Limb (tissue), 2 donors: ENCODE measurements around the gene MAZ.
A peak's percentile ranks its signal among the peaks of the same experiment; 100 is the strongest.

Experiments used
- DNase-seq, 2 donors: peaks; one replicate each; pipeline ENCODE4 v3.0.0-alpha.2; 2016; ENCODE audit errors: extremely low spot score in 2 of 2

MAZ gene

DNA sequence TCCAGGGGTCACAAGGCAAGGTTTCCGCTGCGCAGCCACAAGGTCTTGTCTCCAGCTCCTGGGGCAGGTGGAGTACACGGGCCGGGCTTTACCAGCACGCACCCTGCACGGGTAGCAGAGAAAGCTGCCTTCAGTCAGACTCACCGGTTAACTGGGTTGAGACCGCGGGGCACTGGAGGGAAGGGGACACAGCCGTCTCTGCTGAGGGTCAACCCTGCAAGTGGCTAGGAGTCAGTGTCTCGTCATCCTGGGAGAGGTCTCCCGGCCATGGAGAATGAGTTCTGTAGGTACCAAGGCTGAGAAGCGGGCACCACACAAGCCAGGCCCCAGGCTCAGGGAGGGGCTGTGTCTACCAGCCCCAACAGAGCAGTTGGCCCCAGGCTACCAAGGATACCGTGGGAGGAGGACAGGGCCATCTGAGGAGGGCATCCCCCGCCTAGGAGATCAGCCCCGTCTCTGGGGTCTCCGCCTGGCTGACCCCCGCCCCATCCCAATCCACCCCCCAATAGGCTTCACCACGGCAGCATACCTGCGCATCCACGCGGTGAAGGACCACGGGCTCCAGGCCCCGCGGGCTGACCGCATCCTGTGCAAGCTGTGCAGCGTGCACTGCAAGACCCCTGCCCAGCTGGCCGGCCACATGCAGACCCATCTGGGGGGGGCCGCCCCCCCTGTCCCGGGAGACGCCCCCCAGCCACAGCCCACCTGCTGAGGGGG, 2.9 kb downstream of the MAZ start:
- DNase-seq: no peak

DNA sequence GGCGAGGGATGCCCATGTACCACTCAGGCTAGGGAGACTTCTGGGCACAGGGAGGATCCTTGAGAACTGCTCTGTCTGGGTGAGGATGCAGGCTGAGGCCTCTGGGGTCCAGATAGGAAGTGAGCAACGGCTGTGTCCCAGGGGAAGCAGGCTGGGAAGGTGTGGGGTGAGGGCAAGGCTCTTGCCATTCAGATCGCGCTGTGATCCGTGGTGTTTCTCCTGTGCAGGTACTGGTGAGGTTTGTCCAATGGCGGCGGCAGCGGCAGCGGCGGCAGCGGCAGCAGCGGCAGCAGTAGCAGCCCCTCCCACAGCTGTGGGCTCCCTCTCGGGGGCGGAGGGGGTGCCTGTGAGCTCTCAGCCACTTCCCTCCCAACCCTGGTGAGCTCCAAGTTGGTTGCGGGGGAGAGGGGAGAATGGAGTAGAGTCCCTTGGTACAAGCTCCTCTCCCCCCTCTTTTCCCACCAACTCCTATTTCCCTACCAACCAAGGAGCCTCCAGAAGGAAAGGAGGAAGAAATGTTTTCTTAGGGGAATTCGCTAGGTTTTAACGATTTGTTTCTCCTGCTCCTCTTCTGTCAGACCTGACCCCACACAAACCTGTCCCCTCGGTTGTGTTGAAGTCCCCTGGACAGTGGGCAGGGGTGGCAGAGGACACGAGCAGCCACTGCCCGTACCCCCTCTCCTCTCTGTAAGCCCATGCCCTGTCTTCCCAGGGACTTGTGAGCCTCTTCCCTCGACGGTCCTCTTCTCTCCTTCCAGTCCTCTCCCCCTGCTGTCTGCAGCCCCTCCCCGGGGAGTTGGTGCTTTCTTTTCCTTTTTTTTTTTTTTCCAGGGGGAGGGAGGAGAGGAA, 3.7 kb downstream of the MAZ start:
- peak in 1 of 2 donors; percentile 51 for DNase-seq

DNA sequence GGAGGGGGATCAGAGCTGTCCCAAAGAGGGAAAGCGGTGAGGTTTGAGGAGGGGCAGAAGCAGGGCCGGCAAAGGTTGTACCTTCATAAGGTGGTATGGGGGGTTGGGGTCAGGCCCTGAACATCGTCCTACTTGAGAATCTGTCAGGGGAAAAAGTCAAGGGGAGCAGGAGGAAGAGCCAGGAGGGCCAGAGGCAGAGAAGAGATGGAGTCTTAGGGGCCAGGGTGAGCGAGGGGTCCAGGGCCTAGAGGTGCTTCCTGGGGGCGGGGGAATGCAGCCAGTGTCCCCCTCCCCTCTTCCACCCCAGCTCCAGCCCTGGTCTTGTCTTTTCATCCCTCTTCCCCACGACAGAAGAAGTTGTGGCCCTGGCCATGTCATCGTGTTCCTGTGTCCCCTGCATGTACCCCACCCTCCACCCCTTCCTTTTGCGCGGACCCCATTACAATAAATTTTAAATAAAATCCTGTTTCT, 4.4 kb downstream of the MAZ start:
- no peak for DNase-seq

DNA sequence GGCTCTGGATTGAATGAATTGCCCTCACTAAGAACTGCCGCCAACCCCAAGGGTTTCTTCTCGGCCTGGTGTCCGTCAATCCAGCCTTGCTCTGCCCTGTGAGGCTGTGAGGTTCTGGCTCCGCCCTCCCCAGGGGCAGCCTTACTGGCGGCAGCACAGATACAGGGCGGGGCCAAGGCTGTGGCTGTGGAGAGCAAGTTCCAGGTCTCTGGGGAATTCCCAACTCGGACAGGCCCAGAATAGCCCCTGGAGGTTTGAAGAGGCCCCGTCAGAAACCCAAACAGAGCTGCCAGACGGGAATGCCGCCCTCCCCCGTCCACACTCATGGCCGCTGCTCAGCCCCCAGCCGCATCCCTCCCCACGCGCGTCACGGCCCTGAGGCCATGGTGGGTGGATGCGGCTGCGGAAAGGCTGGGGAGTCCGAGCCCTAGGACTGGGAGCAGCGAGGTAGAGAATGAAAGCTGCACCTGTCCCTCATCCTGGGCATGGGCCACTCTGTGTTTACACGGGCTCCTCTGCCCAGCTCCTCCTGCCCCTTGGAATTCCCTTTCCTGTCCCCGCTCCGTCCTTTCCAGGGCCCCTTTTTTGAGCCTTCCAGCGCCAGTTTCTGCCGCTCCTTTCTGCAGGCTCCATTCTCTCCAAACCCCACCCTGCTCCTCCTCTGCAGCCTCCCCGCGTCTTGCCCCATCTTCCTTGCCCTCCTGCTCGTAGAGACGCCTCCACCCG, 5.0 kb downstream of the MAZ start:
- peak; percentile 87 to 89 for DNase-seq

DNA sequence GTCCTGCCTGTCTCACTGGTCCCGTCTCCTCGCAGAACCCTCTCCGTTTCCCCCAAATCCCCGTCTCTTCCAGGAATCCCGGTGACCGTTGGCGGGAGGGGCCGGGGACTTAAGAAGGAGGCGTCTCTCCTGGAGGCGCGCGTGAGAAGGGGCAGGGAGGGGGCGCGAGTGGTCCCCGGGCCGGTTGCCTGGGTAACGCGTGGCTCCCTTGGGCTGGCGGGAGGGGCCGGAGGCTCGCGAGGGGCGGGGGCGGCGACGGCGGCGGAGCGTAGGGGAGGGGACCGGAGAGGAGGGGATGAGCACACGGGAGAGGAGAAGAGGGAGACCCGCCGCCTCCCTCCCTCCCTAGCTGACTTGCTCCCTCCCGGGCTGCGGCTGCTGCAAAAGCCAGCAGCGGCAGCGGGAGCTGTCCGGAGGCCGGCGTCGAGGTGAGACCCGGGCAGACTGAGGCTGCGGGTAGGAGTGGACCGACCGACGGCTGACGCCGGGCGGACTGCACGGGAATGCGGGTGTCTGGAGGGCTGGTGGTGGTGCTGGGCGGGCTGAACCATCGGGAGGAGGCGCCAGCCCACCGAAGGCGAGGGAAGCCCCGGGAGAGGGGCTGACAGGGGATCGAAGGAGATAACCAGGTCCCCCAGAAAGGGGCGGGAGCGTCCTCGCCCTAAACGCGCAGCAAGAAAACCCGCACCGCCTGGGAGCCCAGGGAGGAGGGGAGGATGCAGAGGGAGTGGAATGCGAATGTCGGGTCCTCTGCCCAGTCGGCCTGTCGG, 5.8 kb downstream of the MAZ start, which contains the start of gene PRRT2:
Gene PRRT2 (plus strand): TSS at position 298 of the 770 bp plus-strand sequence. CDS start 862 bp downstream, outside the sequence.
- DNase-seq: peak; percentile 69 to 93

DNA sequence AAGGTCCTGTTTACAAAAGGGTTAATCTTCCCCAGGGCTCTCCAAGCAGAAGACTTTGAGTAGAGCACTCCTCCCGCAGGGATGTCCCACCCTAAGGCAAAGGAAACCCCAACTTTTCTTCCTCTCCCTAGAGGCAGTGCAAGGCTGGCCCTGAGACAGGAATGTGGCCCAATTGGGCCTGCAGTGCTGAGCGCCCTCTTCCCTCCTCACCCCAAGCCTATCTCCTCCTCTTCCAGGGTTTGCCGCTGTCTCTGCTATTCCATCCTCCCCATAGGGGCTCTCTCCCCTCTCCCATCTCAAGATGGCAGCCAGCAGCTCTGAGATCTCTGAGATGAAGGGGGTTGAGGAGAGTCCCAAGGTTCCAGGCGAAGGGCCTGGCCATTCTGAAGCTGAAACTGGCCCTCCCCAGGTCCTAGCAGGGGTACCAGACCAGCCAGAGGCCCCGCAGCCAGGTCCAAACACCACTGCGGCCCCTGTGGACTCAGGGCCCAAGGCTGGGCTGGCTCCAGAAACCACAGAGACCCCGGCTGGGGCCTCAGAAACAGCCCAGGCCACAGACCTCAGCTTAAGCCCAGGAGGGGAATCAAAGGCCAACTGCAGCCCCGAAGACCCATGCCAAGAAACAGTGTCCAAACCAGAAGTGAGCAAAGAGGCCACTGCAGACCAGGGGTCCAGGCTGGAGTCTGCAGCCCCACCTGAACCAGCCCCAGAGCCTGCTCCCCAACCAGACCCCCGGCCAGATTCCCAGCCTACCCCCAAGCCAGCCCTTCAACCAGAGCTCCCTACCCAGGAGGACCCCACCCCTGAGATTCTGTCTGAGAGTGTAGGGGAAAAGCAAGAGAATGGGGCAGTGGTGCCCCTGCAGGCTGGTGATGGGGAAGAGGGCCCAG, 6.7 kb downstream of the MAZ start:
- DNase-seq: no peak

DNA sequence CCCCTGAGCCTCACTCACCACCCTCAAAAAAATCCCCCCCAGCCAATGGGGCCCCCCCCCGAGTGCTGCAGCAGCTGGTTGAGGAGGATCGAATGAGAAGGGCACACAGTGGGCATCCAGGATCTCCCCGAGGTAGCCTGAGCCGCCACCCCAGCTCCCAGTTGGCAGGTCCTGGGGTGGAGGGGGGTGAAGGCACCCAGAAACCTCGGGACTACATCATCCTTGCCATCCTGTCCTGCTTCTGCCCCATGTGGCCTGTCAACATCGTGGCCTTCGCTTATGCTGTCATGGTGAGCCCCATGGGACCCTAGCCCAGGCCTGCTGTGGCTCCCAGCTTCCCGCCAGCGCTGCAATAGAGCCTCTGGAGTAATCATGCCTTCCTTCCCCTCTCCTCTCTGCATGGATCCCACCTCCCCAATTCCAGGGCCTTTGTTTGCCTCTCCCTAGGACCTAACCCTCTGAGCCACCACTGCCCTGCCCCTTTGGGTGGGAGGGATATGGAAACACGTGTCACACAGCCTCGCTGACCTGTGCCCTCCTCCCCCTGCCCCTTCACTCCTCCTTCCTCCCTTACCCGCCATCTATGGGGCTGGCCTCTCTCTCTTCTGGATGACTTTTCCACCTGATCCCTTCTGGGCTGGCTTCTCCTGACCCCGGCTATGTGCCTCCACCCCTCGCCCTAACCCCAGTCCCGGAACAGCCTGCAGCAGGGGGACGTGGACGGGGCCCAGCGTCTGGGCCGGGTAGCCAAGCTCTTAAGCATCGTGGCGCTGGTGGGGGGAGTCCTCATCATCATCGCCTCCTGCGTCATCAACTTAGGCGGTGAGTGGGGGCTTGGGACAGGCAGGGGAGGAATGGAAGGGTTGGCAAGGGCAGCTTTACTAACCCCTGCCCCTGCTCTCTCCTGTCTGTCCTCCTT, 7.6 kb downstream of the MAZ start:
- DNase-seq: no peak

DNA sequence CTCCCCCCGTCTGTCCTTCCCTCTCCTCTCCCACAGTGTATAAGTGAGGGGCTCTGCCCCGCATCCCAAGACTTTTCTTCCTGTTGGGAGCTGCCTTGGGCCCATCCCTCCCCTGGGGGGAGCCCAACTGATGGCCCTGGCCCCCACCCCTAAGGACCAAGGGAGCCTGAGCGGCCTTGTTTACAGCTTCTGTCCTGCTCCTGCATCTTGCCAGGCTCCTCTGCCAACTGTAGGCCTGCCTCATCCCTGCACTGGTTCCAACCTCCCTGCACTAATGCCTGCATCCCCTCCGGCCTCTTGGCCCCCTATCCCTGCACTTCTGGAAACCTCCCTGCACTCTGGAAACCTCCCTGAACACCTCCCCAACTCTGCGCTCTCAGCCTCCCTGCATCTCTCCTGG, 8.3 kb downstream of the MAZ start:
- DNase-seq: no peak

DNA sequence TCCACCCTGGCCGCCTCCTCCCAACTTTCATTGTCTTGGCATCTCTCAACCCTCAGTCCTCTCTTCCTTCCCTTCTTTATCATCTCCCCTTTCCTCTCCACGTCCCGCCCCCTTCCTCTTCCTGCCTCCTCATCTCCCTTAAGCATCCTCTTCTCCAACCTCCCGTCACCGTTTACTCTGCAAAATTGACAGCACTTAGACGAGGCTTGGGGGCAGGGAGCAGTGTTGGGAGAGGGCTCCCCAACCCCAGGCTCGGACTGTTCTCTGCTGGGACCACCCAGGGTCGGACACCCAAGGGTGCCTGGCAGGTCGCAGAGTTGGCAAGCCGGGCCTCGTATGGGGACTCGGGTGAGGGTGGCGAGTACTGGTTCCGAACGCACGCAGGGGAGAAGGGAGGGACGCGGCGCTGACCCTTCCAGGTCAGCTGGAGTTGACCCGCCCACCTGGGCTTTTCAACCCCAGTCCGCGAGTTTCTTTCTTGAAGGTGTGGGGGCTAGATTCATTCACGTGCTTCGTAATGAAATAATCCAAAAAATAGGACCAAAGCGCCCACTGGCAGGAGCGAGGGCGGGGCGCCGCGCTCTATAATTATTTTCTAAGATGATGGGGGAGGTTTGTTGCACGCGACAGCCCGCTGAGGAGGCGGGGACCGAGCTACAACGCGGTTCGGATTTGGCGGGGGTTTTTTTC, 8.8 kb downstream of the MAZ start:
- peak in 1 of 2 donors; percentile 60 for DNase-seq

DNA sequence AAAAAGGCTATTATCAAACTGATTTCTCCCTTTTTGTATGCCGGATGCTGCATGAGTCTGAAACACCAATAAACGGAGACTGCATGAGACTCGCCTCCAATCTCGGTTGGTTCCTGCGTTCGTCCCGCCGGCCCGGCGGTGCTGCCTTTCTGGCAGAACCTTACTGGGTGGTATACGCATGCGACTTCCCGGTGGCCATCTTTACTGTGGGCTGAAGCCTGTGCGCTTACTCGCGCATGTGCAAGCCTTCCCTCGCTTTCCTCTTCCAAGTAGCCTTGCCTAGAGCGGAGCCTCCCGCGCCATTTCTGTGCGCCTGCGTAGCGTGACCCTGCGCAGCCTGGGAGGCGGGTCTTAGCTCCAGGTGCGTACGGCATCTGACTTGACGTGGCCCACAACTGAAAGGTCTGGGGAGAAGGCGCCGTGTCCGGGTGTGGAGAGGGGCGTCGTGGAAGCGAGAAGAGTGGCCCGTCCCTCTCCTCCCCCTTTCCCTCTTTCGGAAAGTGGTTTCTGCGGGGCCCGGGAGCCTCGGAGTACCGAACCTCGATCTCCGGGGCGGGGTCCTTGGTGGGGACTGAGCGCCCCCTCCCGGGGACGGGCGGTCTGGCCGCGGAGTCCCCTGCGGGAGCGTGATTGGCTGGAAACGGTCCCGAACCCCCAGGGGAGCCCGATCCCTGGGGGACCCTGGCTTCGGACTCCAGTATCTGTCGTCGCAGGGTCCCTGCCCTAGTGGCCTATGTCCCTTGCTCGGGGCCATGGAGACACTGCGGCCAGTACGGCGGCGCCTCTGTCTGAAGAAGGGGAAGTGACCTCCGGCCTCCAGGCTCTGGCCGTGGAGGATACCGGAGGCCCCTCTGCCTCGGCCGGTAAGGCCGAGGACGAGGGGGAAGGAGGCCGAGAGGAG, 9.7 kb downstream of the MAZ start, which contains the start of gene PAGR1:
Gene PAGR1 (plus strand): TSS at position 360 of the 901 bp plus-strand sequence. CDS start 374 bp downstream, at position 734.
- peak; percentile 97 to 99 for DNase-seq

DNA sequence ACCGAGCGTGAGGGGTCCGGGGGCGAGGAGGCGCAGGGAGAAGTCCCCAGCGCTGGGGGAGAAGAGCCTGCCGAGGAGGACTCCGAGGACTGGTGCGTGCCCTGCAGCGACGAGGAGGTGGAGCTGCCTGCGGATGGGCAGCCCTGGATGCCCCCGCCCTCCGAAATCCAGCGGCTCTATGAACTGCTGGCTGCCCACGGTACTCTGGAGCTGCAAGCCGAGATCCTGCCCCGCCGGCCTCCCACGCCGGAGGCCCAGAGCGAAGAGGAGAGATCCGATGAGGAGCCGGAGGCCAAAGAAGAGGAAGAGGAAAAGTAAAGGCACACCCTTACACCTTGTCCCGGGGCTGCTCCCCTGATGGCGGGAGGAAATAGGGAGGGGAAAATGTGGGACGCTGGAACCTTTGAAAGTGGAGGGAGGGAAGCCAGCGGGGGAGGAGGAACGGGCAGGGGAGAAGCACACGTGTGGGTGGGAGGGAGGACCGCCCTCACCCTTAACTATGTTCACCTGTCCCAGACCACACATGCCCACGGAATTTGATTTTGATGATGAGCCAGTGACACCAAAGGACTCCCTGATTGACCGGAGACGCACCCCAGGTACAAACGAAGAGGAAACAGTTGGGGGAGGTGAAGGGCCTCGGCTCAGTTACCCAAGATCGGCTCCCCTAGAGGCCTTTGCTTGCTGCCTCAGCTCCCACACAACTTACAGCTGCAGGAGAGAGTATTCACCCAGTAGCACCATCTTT, 10.5 kb downstream of the MAZ start:
- peak in 1 of 2 donors; percentile 66 for DNase-seq

DNA sequence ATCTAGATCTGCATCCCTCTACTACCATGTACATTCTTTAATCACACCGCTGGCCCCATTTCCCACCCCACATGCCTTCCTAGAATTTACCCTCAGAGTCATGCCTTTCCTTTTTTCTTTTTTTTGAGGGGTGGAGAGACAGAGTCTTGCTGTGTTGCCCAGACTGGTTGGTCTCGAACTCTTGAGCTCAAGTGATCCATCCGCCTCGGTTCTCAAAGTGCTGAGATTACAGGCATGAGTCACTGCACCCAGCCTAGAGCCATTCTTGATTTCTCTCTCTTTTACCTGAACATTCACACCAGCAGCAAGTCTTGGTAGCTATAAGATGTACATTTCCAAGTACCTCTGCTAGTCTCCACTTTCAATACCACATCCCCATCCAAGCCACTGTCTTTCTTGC, 11.8 kb downstream of the MAZ start:
- no peak for DNase-seq

DNA sequence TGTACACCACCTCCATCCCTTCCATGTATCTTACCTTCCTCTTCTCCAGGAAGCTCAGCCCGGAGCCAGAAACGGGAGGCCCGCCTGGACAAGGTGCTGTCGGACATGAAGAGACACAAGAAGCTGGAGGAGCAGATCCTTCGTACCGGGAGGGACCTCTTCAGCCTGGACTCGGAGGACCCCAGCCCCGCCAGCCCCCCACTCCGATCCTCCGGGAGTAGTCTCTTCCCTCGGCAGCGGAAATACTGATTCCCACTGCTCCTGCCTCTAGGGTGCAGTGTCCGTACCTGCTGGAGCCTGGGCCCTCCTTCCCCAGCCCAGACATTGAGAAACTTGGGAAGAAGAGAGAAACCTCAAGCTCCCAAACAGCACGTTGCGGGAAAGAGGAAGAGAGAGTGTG, 13.2 kb downstream of the MAZ start:
- DNase-seq: no peak

DNA sequence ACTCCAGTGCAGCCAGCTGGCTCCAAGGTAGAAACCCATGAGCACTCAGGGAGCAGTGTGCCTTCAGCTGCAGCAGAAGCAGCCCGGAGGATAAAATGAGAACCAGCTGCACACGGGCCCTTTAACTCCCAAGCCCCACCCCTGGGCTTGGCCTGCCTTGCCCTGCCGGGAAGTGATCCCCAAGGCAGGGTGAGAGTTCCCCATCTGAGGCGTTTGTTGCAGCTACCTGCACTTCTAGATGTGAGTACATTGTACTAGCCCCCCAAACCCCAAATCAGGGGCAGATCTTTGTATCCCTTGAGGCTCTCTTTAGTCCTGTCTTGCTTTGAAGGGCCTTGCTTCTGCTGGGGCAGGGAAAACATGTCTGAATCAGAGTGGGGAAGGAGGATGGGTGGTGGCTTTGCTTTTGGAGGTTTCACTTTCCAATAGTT, 14.0 kb downstream of the MAZ start, which contains the start of gene MVP:
Gene MVP (plus strand): TSS at position 192 of the 431 bp plus-strand sequence. CDS start 10,088 bp downstream, outside the sequence.
- peak; percentile 46 to 62 for DNase-seq

DNA sequence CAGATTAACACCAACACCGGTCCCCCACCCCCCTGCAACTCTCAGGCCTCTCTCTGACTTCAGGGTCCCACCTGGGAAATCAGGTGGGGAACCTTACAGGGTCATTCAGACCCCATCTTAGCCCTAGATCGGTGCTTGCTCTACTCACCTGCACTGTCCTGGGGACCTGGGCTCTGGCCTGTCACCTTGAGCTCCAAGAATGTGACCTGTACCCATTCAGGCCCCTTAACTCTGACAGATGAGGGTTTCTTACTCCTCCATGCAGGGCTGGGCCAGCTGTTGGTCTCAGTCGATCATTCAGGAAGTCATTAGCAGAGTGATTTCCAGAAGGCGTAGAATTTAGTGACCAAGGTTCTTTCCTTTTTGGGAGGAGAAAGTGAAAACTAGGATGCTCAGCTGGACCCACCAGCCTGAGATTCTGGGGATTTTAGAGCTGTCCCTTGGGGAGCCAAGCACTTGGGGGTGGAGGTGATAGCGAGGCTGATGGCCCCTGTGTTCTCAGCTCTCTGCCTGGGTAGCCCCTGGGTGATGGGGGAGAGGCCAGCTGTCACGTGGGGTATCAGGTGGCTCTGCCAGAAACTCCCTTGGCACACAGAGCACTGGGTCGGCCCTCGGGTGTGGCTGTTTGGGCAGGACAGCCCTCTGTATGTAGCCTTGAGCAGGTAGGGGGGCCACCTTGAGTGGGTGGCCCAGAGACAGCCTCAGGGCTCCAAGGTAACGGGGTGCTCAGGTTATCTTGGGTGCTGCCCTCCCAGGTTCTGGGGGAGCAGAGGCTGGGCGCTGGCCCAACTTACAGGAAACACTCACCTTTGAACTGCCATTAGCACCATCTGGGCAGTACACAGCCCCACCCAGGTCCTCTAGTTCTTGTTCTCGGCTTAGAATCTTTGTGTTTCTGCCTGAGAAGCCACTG, 14.7 kb downstream of the MAZ start:
- no peak for DNase-seq
